ENCODE data around the gene P2RY10. TPM values are rescaled to one million over a fixed set of nuclear protein-coding genes. Genes with fewer than 3 reads are reported as not detected.

P2RY10 gene
- total RNA-seq, 1 donor from 2014 or later: 1.5 TPM

Other genes starting within 250 kb of the P2RY10 start
- gene LPAR4, start 197.7 kb upstream of the P2RY10 start, total RNA-seq: 0.20 TPM
- 2.0 TPM for gene GPR174, start 199.3 kb downstream of the P2RY10 start, total RNA-seq

All from mucosa of gallbladder (tissue), 1 donor.